MM.1S (cell line): Measurements from ENCODE around the gene EXOC4.

ENCODE experiments used
- CTCF ChIP-seq: fragments of 300-600 bp; sonication (generic); IDR thresholded peaks from 2 replicates; pipeline ENCODE4 v1.5.1; 2016; ENCODE audit warnings: antibody characterized with exemption, low read length, mixed read lengths
- EZH2 ChIP-seq: fragments of 300-600 bp; sonication (generic); optimal IDR thresholded peaks from 2 replicates; pipeline ENCODE3; 2017; ENCODE audit warnings: low read depth, mild to moderate bottlenecking, antibody characterized with exemption, low read length, mixed read lengths
- EZH2phosphoT487 ChIP-seq: fragments of 300-600 bp; sonication (generic); IDR thresholded peaks from 2 replicates; pipeline ENCODE4 v1.6.1; 2018; ENCODE audit warnings: antibody characterized with exemption, low read length

- TF ChIP-seq CTCF (no peak), EZH2phosphoT487 (no peak), EZH2 (no peak)
These were observed 586.2 kb downstream of the EXOC4 start for GRCh38 chr7:133839121-133839520.
